Effector CD4-positive, alpha-beta T cell (primary cell): Measurements from ENCODE around the gene KNDC1.
"Not testable (repeated sequence)": the region's sequence is repeated elsewhere in the genome, so short reads cannot be mapped to it uniquely, and the experiment has no call there.

ENCODE experiments used
- DNase-seq: peaks from one replicate; pipeline ENCODE4 v3.0.0-alpha.2; 2020

Gene KNDC1

DNA sequence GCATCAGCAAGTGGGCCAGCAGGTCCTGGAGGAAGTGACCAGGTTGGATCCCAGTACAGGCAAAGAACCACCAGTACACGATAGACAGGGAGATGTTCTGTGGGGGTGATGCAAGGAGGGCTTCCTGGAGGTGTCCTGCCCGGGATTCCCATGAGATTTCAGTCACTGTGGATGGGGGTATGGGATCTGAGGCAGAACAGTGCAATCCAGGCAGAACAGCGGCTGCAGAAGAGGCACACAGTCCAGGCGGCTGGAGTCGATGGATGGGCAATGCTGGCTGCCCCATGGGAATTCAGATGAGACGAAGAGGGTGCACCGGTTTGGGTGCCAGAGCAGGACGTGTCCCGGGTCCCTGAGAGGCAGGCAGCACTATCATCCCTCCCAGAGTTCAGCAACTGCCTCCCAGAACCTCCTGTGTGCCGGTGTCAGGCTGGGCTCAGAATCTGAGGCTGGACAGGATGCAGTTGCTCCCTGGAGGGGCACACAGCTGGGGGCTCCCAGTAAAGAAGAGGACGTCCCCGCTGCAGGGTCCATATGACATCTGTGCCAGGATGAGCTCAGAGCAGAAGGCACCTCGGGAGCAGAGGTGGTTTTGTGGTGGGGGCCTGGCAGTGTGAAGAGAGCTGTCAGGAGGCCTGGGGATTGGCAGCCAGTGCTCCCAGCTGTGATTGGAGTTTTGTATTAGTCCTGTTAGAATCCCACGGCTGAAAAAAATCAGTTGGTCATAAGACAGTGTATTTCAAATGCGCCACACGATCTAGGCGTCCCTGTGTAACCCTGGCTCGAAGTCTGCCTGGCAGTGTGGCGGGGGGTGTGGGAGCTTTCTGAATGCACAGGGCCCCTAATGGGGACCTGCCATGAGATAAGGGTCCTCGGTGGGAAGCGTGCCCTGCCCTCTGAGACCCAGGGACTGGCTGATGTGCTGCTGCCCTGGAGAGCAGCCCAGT lies 3.2 kb downstream of the KNDC1 start:
- no peak for DNase-seq

DNA sequence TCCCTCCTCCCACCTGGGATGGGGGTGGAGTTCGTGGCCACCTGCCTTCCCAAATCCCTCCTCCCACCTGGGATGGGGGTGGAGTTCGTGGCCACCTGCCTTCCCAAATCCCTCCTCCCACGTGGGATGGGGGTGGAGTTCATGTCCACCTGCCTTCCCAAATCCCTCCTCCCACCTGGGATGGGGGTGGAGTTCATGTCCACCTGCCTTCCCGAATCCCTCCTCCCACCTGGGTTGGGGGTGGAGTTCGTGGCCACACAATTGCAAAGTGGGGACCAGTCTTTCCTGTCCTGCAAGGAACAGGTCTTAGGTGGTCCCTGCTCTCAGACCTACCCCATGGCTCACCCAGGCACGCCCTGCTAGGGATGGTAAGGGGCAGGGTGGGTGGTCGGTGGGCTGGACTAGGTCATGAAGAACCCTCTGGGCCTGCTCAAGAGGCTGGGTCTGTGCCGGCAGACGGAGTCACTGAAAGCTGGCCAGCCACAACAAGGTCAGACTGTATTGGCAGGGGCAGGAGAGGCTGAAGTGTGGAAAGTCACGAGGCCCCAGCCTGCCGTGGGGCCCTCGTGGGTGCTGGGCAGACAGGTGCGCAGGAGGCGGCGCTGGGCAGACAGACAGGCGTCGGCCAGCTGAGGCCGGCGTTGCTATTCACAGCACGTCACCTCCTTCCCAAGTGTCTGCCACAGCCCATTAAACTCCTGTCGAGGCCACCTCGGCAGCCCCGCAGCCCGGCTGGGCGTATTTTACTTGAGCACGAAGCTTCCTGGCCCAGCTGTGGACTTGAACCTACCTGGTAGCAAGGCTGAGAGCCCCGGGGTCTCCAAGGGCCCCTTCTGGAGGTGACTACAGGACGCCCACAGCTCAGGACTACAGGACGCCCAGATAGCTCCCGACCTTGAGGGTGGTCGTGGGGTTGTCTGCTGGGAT lies 4.1 kb downstream of the KNDC1 start:
- no peak for DNase-seq

DNA sequence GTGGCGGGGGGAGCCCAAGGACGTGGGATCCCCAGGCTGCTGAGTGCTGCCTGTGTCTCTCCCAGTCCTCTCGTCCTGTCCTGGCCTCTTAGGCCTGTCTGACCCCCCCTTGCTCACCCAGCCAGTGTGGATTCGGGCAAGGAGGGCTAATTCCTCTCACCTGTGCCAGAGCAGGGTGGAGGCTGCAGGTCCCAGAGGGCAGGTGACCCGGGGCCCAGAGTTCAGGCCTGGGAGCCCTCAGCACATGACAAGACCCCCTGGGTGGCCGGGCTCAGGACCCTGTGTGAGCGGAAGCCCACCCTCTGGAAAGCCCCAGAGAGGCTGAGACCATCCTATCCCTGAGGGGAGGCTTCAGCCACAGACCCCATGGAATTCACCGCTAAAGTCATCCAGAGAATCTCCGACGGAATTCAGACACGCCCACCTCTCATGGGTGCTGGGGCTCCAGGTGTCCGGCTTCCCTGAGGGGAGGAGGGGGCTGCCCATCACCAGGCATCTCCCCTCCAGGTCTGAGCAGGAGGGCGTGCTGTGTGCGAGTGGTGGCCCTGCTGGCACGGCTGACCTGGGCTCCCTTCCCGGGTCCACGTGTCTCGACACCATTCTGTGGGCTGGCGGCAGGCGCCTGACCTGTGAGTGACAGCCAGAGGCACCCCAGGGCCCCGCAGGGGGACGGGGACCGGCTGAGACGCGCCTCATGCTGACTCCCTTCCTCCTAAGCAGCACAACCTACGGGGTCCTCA lies 5.0 kb downstream of the KNDC1 start:
- DNase-seq, result no peak

DNA sequence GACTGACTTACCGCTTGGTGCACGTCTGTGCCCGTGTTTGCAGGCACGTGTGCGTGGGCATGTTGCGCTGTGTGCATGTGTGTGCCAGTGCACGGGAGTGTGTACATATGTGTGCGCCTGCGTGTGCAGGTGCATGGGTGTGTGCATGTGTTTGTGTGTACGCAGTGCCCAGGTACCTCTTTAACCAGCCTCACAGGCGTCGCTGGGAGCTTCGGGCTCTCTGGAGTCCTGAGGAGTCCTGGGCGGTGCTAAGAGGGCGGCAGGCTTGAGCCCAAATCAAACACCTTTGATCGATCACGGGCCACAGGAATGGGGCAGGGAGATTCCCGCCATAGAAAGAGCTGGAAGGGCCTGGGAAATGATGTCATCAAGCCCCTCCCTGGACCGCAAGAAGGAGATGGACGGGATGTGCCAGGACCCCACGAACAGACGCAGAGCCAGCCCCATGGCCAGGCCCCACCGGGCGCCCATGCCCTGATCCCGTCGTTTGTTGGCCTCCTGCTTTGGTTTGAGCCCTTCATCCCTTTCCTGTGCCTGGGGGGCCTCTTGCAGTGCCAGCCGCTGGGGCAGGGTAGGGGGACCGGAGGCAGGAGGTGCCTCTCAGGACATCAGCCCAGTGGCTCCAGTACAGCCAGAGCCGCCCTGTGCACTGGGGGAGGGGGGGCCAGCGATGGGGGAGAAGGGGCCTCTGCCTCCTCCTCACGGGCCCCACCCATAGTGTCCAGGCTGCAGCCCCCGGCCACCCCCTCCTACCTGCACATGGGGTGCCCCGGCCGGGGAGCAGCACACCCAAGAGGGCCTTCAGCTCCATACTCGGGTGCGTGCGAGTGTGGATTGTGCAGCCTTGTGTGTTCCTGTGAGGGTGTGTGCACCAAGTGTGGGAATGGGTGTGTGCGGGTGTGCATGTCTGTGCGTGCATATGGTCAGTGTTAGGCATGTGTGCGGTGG lies 5.8 kb downstream of the KNDC1 start:
- DNase-seq, result no peak

DNA sequence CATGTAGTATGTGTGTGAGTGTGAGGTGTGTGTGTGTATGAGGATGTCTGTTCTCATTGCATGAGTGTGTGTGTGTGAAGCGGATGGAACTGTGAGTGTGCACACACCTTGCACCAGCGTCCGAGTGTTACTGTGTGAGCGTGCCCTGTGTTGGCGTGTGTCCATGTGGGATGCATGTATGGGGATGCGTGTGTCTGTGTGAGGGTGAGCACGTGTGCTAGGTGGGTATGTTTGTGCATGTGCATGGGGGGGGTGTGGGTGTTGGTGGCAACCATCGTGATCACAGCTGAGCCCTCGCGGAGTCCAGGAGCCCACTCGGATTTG lies 6.4 kb downstream of the KNDC1 start:
- DNase-seq, result no peak

DNA sequence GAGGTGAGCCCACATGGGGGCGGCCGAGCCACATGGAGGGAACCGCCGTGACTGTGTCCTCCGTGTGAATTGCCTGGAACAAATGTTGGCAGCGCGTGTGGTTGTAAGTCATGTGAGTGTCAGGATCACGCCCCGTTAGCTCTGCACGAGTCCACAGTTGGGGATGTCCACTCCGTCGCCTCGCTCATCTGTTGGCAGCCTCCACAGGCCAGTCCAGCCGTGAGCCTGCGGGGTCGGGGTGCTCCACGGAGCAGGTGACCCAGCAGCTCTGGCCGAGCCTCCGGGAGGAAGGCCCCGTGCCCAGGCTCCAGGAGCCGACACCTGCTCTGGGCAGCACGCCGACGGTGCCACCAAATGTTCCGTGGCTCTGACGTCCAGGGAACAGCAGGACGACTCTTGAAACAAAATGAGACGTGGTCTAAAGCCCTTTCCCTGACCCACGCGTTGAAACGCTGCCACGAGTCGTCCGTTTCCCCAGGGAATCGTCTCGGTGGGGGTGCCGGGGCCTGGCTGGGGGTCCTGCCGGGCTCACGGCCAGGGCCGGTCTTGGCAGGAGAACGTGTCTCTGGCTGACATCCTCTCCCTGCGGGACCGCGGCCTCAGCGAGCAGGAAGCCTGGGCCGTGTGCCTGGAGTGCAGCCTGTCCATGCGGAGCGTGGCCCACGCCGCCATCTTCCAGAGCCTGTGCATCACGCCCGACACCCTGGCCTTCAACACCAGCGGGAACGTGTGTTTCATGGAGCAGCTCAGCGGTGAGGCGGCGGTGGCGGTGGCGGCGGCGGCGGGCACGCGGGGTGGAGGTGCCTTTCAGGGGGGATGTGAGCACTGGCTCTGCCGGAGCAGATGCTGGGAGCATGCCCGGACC lies 7.0 kb downstream of the KNDC1 start:
- DNase-seq, result no peak

DNA sequence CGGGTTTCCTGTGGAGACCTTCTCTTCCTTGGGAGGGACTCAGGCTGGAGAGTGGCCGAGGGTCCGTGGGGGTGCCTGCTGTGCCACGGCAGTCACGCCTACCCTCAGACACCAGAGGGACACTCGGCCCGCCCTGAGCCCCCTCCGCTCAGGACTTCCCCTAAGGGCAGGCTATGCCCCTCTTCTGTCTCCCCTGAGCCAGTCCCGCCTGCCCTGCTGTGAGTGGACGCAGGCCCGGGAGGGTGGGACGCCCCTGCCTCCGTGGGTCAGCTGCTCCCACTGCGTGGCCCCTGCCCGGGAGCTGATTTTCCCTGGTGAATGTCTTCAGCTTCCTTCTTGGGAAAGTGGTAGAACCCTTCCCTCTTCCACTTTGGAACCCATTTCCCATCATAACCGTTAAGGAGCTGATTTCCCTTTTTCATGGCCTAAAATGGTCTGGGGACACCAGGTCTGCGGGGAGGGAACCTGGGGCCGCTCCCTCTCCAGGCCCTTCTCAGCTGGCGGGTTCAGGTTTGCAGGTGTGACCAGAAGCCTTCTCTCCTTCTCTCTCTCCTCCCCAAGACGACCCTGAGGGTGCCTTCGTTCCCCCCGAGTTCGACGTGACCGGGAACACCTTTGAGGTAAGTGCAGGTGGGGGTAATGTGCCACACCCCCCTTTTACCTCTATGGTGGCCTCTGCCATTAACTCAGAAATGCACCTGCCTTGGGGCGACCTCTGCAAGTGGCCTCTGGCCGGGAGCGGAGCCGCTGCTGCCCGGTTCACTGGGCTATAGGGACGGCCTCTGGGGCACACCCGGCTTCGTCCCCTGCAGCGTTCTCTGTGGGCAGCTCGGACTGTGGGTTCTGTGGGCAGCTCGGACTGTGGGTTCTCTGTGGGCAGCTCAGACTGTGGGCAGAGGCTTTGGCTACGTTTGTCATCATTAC lies 7.9 kb downstream of the KNDC1 start:
- no peak for DNase-seq

DNA sequence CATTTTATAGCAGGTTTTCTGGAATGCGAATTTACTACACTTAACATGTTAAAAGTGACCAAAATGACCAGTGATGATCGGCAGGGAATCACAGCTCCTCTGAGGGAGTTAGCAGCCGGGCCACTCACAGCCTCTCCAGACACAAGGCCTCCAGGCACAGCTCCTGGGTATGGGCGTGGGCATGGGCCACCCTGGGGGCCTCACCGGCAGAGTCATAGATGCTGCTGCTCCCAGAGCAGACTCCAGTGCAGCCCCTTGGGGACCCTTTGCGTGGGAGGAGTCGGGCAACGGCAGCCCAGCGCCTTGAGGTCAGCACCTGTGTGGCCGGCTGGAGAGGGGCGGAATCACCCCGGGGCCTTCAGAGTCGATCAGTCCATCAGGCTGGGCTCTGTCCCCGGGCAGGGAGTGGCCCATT lies 8.6 kb downstream of the KNDC1 start:
- DNase-seq, result no peak

DNA sequence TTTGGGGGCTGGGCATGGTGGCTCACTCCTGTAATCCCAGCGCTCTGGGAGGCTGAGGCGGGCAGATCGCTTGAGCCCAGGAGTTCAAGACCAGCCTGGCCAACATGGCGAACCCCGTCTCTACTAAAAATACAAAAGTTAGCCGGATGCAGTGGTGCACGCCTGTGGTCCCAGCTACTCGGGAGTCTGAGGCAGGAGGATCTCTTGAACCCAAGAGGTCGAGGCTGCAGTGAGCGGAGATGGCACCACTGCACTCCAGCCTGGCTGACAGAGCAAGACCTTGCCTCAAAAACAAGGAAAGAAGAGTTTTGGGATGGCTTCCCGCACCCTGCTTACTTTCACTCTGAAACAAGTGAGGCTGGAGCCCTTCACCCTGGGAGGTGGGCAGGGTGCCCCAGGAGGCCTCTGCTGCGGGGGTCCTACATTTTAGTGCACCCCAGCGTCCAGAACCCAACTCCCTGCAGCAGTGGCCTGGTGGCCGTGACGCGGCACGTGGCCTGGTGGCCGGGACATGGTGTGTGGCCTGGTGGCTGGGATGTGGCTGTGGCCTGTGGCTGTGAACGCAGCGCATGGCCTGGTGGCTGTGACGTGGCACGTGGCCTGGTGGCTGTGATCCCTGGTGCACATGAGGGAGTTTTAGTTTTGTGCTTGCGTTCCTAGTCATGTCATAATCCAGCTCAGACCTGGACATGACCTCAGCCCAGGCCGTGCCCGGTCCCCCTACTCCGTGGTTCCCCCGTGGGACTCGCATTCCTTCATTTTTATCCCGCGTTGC lies 9.3 kb downstream of the KNDC1 start:
- no peak for DNase-seq

DNA sequence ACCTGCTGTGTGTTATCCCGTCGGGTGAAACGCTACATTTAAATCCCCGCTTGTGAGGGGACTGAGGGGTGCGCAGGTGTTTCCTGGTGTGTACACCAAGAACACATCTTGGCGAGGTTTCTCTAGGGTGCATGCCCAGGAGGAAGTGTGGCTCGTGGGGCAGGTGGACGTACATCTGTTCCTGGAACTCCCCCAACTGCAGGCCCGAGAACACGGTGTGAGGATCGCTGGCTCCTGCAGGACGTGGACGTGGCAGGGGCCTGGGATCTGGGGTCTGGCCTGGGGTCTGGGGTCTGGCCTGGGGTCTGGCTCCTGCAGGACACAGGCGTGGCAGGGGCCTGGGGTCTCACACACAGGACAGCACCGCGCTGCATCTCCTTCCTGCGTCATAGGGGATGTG lies 10.1 kb downstream of the KNDC1 start:
- DNase-seq, result no peak

DNA sequence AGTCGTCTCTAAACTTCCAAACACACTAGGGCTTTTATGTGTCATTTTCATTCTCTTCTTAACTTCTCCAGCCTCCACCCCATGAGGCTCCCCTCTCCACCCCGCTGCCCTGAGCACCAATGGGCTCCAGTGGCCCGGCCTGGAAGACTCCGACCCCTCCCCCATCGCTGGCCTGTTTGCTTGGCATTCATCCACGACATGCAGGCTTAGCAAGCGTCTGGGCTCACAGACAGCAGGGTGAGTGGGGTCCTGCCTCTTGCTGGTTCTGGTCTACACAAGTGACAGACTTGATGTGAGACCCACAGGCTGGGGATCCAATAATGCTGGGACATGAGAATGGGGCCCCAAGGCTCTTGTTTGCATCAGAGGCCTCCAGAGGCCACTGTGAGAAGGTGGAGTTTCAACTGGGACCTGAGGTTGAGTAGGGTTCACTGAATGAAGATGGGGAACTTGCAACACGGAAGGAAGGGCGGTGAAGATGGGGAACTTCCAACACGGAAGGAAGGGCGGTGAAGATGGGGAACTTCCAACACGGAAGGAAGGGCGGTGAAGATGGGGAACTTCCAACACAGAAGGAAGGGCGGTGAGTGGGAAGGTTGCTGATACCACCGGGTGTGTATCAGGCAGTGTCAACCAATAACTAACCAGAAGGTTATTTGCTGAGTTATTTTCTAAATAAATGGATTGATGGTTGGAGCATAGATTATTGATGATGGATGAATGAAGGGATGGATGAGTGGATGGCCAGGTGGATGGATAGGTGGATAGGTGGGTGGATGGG lies 14.0 kb downstream of the KNDC1 start:
- DNase-seq, result no peak

DNA sequence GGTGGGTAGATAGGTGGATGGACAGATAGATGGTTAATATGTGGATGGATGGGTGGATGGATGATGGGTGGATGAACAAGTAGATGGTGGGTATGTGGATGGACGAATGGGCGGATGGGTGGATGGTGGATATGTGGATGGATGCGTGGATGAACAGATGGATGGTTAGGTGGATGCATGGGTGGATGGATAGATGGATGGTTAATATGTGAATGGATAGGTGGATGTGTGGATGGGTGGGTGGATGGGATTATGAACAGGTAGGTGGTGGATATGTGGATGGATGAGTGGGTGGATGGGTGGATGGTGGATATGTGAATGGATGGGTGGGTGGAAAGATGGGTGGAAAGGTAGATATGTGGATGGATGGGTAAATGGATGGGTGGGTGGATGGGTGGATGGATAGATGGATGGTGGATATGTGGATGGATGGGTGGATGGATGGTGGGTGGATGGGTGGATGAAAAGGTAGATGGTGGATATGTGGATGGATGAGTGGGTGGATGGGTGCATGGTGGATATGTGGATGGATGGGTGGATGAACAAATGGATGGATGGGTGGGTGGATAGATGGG lies 14.8 kb downstream of the KNDC1 start:
- no peak for DNase-seq

DNA sequence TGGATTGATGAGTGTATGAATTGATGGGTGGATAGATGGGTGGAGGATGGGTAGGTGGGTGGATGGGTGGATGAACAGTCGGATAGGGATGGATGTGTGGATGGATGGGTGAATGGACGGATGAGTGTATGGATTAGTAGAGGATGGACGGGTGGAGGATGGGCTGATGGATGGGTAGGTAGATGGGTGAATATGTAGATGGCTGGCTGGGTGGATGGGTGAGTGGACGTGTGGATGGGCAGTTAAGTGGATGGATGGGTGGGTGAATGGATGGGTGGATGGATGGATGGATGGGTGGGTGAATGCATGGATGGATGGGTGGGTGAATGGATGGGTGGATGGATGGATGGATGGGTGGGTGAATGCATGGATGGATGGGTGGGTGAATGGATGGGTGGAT lies 15.6 kb downstream of the KNDC1 start:
- DNase-seq, result not testable (repeated sequence)

DNA sequence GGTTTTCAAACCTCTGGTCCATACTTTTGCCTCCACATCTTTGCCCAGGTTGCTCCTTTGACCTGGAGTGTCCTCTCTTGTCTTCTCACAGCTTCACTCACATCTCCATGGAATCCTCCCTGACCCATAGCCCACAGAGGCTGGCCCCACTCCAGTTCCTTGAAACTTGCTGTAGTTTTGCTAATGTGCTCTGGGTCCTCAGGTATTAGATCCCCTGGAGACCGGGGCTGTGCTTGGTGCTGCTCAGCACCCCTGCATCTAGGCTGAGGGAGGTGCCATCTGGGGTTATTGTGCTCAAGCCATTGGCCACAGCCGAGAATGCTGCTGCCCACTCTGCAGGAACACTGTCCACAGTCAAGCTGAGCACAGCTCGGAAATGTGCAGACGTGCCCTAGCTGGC lies 16.5 kb downstream of the KNDC1 start:
- DNase-seq, result no peak

DNA sequence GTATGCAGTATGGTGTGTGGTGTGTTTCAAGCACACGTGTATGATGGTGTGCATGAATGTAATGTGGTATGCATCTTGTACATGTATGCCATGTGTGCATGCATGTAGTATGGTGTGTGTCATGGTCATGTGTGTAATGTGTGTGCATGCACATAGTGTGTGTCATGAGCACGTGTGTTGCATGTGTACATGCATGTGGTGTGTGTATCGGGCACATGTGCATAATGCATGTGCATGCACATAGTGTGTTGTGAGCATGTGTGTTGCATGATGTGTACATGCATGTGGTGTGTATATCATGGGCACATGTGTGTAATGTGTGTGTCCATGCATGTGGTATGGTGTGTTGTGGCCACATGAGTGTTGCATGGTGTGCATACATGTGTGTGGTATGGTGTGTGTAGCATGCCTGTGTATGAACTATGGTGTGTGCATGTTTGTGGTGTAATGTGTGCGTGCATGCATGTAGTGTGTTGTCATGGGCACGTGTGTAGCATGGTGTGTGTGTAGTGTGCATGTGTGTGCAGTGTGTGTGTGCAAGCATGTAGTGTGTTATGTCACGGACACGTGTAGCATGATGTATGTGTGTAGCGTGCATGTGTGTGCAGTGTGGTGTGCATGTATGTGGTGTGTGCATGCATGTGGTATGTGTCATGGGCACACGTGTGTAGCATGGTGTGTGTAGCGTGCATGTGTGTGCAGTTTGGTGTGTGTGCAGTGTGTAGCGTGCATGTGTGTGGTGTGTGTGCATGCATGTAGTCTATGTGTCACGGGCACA lies 17.6 kb downstream of the KNDC1 start:
- no peak for DNase-seq

DNA sequence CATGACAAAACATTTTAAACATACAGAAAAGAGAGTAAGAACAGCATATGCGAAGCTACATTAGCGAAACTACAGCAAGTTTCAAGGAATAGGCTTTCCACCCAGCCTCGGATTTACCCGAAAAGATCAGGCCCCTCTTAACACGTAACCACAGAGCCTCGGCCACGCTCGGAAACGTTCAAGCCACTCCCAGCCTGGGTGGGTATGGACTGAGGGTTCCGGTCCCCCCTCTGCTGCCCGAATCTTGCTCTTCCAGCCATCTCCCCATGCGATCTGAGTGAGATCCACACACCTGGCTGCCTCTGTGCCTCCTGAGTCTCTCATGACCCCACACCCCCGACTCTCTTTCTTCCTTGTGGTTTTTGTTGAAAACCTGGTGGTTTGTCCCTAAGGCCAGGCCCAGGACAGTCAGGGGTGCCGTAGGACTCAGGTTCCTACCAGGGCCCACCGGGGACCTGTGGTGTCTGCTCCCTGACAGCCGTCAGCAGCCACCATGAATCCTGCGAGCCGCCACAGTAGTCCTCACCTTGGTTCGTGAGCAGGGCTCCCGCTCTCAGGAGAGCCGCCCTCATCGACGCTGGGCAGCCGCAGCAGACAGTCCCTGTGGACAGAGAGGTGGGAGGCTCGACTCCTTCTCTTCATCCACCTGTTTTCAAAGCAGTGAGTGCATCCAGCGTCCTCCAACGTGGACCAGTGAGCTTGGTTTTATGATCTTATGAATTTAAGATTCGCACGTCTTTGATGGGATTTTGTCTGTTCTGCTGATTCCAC lies 18.5 kb downstream of the KNDC1 start:
- no peak for DNase-seq
